MM.1S (cell line): ENCODE measurements around the gene SCMH1.

ENCODE experiments used
- EZH2 ChIP-seq: fragments of 300-600 bp; sonication (generic); optimal IDR thresholded peaks from 2 replicates; pipeline ENCODE3; 2017; ENCODE audit warnings: low read depth, mild to moderate bottlenecking, antibody characterized with exemption, low read length, mixed read lengths
- TF ChIP-seq, protein P1 (sequence below): fragments of 300-600 bp; sonication (generic); IDR thresholded peaks from 2 replicates; pipeline ENCODE4 v1.5.1; 2016; ENCODE audit warnings: antibody characterized with exemption, low read length, mixed read lengths

DNA sequence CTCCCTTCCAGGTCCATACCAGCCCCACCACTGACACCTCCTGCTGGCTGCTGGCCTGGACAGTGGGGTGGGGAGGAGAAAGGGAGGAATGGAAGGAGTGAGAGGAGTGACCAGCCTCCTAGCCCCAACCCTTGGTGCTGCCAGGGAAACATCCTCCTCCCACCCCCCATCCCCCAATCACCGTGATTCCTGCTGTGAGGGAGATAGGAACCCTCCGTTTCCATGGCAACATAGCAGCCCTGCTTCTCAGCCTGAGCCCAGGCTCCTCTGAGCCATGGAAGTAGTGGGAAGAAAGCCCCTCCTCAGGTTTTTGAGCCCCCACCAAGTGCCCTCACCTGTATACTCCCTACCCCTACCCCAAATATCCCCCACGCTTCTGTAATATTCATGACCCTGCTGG lies 44.4 kb upstream of the SCMH1 start:
- TF ChIP-seq, protein P1, sequence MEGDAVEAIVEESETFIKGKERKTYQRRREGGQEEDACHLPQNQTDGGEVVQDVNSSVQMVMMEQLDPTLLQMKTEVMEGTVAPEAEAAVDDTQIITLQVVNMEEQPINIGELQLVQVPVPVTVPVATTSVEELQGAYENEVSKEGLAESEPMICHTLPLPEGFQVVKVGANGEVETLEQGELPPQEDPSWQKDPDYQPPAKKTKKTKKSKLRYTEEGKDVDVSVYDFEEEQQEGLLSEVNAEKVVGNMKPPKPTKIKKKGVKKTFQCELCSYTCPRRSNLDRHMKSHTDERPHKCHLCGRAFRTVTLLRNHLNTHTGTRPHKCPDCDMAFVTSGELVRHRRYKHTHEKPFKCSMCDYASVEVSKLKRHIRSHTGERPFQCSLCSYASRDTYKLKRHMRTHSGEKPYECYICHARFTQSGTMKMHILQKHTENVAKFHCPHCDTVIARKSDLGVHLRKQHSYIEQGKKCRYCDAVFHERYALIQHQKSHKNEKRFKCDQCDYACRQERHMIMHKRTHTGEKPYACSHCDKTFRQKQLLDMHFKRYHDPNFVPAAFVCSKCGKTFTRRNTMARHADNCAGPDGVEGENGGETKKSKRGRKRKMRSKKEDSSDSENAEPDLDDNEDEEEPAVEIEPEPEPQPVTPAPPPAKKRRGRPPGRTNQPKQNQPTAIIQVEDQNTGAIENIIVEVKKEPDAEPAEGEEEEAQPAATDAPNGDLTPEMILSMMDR = no peak
- TF ChIP-seq EZH2 = no peak
